Erythroblast (primary cell): Measurements from ENCODE around the gene PRKRIP1.

Experiments
- DNase-seq, 2 experiments: peaks; one replicate each; lab custom pipeline; 2025; lab: John Stamatoyannopoulos, UW
- GATA1 ChIP-seq: IDR thresholded peaks from 2 replicates; pipeline ENCODE4 v1.6.1; 2011; ENCODE audit warnings: low read depth, mild to moderate bottlenecking, control low read depth, low read length, moderate library complexity
- POLR2A ChIP-seq: IDR thresholded peaks from 2 replicates; pipeline ENCODE4 v1.6.1; 2011; ENCODE audit warnings: mild to moderate bottlenecking, low read length

PRKRIP1 gene

GRCh38 chr7:102415685-102416225 is 19.6 kb downstream of the PRKRIP1 start:
- DNase-seq, result peak; percentile 35 to 44

GRCh38 chr7:102416406-102416805 is 20.2 kb downstream of the PRKRIP1 start:
- no peak for TF ChIP-seq GATA1
- no peak for TF ChIP-seq POLR2A
- no peak for DNase-seq

More at GRCh38 chr7:102415685-102416225, 19.6 kb downstream of the PRKRIP1 start:
- no peak for TF ChIP-seq POLR2A
- no peak for TF ChIP-seq GATA1

- no peak for DNase-seq
- no peak for TF ChIP-seq POLR2A
- TF ChIP-seq GATA1, result no peak
Observed at GRCh38 chr7:102417105-102417504, 20.9 kb downstream of the PRKRIP1 start.

GRCh38 chr7:102418592-102418991 is 22.4 kb downstream of the PRKRIP1 start:
- TF ChIP-seq GATA1 (no peak), POLR2A (no peak)

GRCh38 chr7:102421706-102422240 is 25.6 kb downstream of the PRKRIP1 start:
- TF ChIP-seq POLR2A (no peak), GATA1 (no peak)
- peak; percentile 50 to 71 for DNase-seq

More at GRCh38 chr7:102418592-102418991, 22.4 kb downstream of the PRKRIP1 start:
- DNase-seq, result no peak

- TF ChIP-seq POLR2A (no peak), GATA1 (no peak)
- DNase-seq, result no peak
Observed at GRCh38 chr7:102424129-102424551, 28.0 kb downstream of the PRKRIP1 start.

GRCh38 chr7:102424787-102425218 is 28.6 kb downstream of the PRKRIP1 start:
- TF ChIP-seq POLR2A (no peak), GATA1 (no peak)
- DNase-seq, result no peak

GRCh38 chr7:102425639-102426267 is 29.6 kb downstream of the PRKRIP1 start:
- DNase-seq, result peak; percentile 38 to 44
- TF ChIP-seq POLR2A (peak; percentile 47), GATA1 (no peak)

GRCh38 chr7:102426268-102427018 is 30.3 kb downstream of the PRKRIP1 start:
- DNase-seq, result peak; percentile 28 to 47
- TF ChIP-seq GATA1 (no peak), POLR2A (peak; percentile 6)

- TF ChIP-seq GATA1 (no peak), POLR2A (no peak)
- no peak for DNase-seq
Observed at GRCh38 chr7:102427019-102427405, 30.8 kb downstream of the PRKRIP1 start.

GRCh38 chr7:102429141-102429899 is 33.2 kb downstream of the PRKRIP1 start:
- TF ChIP-seq POLR2A, result no peak
- no peak for TF ChIP-seq GATA1
- DNase-seq, result no peak

- no peak for DNase-seq
- no peak for TF ChIP-seq POLR2A
Observed at GRCh38 chr7:102431617-102432298, 35.6 kb downstream of the PRKRIP1 start.

- DNase-seq, result no peak
- TF ChIP-seq POLR2A (no peak), GATA1 (no peak)
Observed at GRCh38 chr7:102432442-102433218, 36.5 kb downstream of the PRKRIP1 start.
